Germinal center (tissue), 1 donor: ENCODE data around the gene AMZ2.
"Not testable (repeated sequence)": the region's sequence is repeated elsewhere in the genome, so short reads cannot be mapped to it uniquely, and the experiment has no call there.

Experiments
- DNase-seq: peaks from one replicate; pipeline ENCODE4 v3.0.0; 2012; ENCODE audit warnings: mixed read lengths, low spot score

Gene AMZ2

GRCh38 chr17:68247445-68248198 lies at the start of gene AMZ2:
Gene AMZ2, plus strand, starts transcription at chr17:68248043. Its CDS starts 2,145 bp downstream, at chr17:68250188.
- DNase-seq = peak; percentile 90

DNA sequence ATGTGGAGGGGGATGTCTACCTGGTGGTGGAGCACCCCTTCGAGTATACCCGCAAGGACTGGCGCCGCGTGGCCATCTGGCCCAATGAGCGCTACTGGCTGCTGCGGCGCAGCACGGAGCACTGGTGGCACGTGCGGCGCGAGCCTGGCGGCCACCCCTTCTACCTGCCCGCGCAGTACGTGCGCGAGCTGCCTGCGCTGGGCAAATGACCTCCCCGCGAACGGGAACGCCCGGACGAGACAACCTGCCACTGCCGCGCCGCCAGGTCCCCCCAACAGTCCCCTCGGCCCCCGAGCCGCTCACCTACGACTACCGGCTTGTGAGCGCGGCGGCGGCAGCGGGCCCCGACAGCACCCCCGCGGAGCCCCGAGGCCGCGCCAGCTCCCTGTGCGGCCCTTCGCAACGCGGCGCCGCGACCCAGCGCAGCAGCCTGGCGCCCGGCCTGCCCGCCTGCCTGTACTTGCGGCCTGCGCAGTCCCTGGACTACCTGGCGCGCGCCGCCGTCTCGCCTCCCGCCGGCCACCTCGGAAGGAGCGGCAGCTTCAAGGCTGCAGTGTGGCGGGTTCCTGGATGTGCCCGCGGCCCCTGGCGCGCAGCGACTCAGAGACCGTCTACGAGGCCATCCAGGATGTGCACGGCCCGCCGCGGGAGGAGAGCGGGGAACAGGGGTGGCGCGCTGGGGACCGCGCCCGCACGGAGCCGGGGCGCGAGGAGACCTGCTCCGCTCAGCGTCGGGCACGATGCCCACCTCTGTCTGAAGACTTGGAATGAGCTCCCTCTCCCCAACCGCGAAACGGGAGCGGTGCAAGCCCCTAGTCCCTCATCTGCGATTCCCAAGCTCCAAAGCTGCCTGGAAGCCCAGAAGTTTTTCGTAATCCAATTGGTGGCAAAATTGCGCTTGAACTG lies 48.7 kb upstream of the AMZ2 start:
- peak; percentile 56 for DNase-seq

GRCh38 chr17:68199837-68200688 lies 47.8 kb upstream of the AMZ2 start:
- DNase-seq = no peak

GRCh38 chr17:68200689-68201417 lies 47.0 kb upstream of the AMZ2 start:
- DNase-seq = peak; percentile 61

- not testable (repeated sequence) for DNase-seq
These were observed 46.4 kb upstream of the AMZ2 start for GRCh38 chr17:68201418-68201771.

DNA sequence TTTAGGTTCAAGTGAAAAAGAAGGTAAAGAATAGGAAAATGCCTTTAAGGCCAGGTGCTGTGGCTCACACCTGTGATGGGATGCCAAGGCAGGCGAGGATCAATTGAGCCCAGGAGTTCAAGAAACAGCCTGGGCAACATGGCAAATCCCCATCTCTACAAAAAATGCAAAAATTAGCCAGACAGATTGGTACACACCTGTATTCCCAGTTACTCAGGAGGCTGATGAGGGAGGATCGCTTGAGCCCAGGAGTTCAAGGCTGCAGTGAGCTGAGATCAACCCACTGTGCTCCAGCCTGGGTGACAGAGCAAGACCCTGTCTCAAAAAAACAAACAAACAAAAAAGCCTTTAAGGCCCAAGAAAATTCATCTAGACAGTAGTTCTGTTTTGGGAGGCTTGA lies 45.5 kb upstream of the AMZ2 start:
- not testable (repeated sequence) for DNase-seq

- DNase-seq = no peak
These were observed 43.1 kb upstream of the AMZ2 start for GRCh38 chr17:68204736-68205135.

DNA sequence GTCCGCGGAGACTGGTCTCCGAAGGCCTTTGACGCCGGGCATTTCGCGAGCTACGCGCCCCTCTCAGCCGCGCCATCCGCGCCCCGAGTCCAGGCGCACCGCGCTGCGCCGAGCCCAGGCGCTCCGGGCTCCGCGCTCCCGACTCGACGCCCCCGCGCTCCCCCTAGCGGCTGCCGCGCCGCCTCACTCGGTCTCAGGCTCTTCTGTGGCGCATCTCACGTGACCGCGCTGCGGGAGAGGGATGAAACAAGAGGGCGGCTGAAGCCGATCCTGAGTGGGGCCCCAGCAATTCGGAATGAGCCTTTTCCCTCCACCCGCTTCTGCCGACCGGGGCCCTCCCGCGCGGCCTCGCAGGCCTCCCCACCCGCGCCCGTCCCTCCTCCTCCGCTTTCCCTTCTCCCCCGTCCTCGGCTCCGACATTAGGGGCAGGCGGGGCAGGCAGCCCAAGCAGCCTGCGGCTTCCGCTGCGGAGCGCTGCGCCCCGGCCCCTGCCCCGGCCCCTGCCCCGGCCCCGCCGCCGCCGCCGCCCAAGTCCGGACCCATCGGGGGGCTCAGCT lies 42.5 kb upstream of the AMZ2 start:
- peak; percentile 86 for DNase-seq

DNA sequence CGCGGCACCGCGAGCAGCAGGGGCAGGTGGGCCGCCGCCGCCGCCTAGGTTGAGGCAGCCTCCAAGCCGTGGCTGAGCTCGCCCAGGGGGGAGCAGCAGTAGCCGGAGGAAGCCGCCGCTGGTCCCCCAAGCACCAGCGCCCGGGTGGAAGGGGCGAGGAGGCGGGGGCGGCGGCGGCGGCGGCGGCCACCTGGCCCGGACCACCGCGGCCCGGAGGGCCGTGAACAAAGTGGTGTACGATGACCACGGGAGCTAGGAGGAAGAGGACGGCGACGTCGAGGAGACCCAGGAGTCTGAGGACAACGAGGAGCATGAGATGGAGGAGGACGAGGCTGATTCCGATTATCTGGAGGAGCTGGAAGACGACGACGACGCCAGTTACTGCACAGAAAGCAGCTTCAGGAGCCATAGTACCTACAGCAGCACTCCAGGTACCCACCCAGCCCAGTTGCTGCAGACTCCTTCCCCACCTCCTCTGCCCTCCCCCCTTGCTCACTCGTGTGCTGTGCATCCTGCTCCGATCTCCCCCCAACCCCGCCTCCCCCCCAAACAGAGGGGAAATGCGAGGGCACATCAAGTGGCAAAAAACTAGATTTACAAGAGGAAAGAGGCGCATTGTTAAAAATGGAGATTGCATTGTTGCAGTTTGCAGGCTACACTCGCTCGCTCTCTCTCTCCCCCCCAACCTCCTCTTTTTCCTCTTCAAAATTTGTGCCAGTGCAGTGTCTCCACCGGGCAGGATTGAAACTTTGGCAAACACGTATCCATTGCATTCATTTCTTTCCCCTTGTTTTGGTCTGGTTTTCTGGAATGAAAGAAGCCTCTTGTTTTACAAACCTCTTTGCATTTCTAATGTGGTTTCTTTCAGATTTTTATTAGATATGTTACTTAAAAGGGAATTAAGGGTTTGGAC lies 41.8 kb upstream of the AMZ2 start:
- DNase-seq = peak; percentile 57

- DNase-seq = no peak
These were observed 40.1 kb upstream of the AMZ2 start for GRCh38 chr17:68207651-68208253.

DNA sequence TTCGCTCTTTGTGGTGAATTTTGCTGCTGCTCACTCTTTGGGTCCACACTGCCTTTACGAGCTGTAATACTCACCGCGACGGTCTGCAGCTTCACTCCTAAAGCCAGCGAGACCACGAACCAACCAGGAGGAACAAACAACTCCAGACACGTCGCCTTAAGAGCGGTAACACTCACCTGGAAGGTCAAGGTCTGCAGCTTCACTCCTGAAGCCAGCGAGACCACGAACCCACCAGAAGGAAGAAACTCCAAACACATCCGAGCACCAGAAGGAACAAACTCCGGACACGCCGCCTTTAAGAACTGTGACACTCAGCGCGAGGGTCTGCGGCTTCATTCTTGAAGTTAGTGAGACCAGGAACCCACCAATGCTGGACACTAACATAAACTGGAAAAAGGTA lies 39.2 kb upstream of the AMZ2 start:
- not testable (repeated sequence) for DNase-seq

- DNase-seq = not testable (repeated sequence)
These were observed 38.5 kb upstream of the AMZ2 start for GRCh38 chr17:68209191-68209900.

DNA sequence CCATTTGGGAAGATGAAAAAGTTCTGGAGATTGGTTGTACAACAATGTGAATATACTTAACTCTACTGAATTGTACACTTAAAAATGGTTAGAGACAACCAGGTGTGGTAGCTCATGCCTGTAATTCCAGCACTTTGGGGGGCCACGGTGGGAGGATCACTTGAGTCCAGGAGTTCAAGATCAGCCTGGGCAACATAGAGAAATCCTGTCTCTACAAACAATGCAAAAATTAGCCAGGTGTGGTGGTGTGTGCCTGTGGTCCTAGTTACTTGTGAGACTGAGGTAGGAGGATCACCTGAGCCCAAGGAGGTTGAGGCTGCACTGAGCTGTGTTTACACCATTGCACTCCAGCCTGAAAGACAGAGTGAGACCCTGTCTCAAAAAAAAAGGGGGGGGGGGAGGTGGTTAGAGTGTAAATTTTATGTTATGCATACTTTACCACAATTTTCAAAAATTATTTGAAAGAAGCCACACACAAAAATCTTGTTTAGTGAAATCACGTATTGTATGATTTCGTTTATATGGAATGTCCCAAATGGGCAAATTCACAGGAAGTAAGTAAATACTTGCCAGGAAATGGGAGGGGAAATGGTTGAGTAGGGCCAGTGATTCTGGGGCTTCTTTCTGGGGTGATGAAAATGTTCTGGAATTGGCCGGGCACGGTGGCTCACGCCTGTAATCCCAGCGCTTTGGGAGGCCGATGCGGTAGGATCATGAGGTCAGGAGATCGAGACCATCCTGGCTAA lies 37.1 kb upstream of the AMZ2 start:
- no peak for DNase-seq

DNA sequence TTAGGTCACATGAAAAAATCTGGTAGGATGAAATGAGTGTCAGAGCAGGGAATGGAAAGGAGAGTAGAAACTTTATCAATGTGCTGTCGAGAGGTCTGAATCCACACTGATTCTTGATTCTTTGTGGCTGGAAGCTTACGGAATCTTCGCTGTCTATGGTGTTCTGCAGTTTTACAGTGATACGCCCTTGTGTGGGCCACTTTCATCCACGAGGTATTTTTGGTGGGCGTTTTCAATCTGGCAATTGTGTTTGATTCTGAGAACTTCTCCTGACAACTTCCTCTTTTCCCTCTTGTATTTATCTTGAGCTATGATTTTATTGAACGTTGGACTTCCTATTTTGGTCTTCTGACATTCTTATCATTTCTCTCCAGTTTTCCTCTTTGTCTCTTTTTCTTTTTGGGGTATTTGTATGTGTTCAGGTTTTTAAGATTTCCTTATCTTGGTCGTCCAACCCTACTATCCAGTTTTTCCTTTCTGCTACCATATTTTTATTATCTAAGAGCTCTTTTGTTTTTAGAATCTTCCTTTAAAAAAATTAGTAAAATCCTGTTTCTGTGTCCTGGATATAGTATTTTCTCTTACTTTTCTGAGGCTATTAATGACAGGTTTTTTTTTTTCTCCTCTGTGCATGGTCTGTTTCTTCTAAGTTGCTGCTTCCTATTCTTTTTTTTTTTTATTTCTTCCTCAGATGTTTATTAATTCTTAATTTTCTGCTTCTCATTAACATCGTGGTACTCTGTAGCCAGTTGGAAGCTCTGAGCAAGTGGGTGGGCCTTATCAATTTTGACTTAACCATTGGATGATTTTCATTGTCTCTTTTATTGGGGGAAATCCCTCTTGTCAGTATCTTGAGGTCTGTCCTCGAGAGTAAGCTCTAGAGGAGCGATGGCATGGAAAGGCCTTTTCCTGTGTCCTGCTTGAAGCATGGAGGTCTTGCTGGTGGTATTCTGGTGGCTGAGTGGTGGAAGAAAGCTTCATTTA lies 34.1 kb upstream of the AMZ2 start:
- DNase-seq = not testable (repeated sequence)

GRCh38 chr17:68215453-68215852 lies 32.4 kb upstream of the AMZ2 start:
- not testable (repeated sequence) for DNase-seq

DNA sequence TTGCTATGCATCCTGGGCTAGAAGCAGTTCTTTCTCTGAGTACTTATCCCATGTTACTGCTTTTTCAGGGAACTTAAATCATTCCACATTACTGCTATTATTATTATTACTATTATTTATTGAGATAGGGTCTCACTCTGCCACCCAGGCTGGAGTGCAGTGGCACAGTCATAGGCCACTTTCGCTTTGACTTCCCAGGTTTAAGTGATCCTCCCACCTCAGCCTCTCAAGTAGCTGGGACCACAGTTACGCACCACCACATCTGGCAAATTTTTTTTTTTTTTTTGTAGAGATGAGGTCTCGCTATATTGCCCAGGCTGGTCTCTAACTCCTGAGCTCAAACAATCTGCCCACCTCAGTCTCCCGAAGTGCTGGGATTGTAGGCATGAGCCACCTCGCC lies 28.4 kb upstream of the AMZ2 start:
- not testable (repeated sequence) for DNase-seq

- not testable (repeated sequence) for DNase-seq
These were observed 27.7 kb upstream of the AMZ2 start for GRCh38 chr17:68220186-68220585.
